Measurements from ENCODE around the gene WDR76.

WDR76 gene

DNA sequence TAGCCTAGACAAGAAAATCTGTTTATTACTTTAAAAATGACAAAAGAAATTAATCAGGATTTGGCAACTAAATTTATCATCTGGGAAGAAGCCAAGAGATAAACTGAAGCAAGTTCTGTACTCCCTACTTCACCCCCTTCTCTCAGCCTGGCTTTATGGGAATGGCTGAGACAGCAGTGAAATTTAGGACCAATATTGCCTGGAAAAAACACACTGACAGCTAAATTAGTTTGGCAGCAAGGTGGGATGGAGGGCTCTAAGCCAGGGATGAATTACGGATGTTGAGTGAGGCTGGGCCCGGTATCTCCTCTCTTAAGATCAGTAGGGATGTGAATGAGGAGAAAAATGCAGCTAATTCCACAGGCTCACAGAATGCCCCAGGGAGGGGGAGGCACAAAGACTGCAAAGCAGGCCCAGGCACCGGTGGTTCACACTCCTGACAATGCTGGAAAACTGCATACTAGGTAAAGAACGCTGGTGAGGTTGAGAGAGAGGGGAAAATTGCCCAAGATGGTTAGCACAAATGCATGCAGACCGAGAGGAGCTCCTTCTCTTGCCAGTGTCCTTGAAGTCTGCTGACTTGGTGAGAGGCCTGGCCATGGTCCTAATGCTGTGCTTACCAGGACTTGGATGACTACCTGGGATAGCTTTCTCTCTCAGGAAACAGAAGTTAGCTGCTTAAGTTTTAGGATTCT, 89.0 kb downstream of the WDR76 start:
- no peak for DNase-seq

- no peak for DNase-seq
Measured at GRCh38 chr15:43916326-43916660, 89.5 kb downstream of the WDR76 start.

Measured in stimulated activated CD4-positive, alpha-beta T cell treated with anti-CD3 and anti-CD28 coated beads, Interleukin-2, amount 100 ng/mL, for 48 hours (primary cell).